OCI-LY1 (cell line): ENCODE results near the gene TRIM2.

Experiments
- CTCF ChIP-seq: fragments of 200-600 bp; sonication (generic), shearing (Covaris generic); IDR thresholded peaks from 2 replicates; pipeline ENCODE4 v1.5.1; 2017; ENCODE audit warnings: mild to moderate bottlenecking, antibody characterized with exemption, low read length, moderate library complexity, mixed read lengths
- EZH2 ChIP-seq: fragments of 200-600 bp; sonication (generic), shearing (Covaris generic); IDR thresholded peaks from 2 replicates; pipeline ENCODE4 v1.8.0; 2017; ENCODE audit warnings: borderline replicate concordance, mixed run types, mild to moderate bottlenecking, antibody characterized with exemption, low read length, moderate library complexity, mixed read lengths

GRCh38 chr4:153276971-153277370, 72.7 kb downstream of the TRIM2 start:
- no peak for TF ChIP-seq CTCF
- no peak for TF ChIP-seq EZH2
